Stimulated activated CD8-positive, alpha-beta memory T cell treated with anti-CD3 and anti-CD28 coated beads, Interleukin-12 subunit alpha, Interleukin-12 subunit beta, amount 100 ng/mL, for 4 hours (primary cell): Measurements from ENCODE around the gene BCL3.

Experiments used
- DNase-seq: peaks from one replicate; pipeline ENCODE4 v3.0.0-alpha.2; 2020; ENCODE audit warnings: low read depth

Gene BCL3

DNA sequence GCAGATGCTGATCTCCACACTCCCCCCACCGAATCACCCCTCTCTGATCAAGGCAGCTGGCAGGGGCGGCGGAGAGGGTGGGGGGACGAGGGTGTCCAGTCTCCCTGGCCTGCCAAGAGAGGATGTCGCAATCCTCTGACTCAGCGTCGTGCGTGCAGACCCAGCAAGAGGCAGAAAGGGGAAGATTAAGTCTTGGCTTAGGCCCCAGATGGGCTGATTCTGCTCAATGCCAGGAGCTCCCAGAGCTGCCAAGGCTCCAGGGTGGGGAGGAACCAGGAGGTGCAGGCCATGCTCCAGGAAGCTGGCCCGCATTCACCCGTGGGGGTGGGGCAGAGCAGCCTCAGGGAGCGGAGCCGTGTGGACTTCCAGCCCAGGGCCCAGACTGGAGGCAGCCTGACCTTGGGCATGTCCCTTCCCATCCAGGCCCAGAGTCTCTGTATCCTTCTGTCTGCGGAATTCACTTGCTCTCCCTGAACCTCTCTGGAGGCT lies 6.6 kb upstream of the BCL3 start:
- no peak for DNase-seq

DNA sequence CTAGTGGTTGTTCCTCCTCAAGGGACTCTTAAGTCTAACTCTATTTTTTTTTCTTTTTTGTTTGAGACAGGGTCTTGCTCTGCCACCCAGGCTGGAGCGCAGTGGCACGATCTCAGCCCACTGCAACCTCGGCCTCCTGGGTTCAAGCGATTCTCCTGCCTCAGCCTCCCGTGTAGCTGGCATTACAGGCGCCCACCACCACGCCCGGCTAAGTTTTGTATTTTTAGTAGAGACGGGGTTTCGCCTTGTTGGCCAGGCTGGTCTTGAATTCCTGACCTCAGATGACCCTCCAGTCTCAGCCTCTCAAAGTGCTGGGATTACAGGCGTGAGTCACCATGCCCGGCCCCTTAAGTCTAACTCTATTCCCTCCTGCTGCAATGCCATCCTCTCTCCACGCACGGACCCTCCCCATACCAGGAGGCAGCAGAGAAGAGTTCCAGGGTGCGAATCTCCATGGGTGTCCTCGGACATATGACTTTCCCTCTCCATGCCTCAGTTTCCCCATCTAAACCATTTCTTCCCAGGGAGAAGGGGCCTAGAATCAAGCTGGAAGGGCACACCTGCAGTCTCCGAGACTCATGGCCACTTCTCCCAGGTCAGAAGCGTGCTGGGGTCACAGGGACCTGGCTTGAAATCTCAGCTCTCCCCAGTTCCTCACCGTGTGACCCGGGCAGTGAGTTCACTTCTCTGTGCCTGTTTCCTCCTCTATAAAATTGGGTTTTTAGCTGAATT lies 6.0 kb upstream of the BCL3 start:
- DNase-seq, result no peak

DNA sequence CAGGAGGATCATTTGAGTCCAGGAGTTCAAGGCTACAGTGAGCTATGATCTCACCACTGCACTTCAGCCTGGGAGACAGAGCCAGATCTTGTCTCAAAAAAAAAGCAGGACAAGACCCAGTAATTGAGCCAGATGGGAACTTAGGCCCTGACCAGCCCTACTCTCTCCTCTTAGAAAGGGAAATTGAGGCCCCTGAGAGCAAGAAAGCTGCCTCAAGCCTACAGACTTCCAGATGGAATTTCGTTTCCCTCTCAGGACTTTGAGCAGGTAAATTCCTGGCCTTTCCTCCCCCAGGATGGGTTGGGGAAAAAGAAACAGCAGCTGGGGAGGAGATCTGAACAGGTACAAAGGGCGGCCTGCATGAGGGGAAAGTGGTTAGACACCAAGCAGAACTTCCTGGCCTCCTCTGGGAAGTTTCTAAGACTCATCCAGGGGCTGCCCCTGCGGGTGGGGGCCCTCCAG lies 3.6 kb upstream of the BCL3 start:
- no peak for DNase-seq

DNA sequence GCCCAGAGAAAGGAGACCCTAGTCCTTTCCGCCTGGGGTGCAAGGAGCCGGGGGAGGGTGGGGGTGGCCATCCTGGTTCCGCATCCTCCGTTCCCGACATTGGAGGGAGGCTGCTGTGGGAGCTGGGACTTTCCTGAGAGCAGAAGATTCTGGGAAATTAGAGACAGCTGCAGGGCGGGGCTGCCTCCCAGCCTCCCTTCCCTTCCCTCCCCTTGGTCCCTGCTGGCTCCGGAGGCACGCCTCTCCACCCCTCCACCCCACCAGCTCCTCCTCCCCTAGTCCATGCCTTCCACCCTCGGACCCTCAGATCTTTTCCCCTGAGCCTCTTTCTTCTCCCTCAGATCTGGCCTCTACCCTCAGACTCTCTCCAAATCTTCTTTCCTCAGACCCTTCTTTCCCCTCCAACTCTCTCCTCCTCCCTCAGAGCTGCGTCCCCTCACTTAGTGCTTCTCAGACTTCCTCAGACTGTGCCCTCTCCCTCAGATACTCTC lies 3.1 kb upstream of the BCL3 start:
- DNase-seq, result no peak

DNA sequence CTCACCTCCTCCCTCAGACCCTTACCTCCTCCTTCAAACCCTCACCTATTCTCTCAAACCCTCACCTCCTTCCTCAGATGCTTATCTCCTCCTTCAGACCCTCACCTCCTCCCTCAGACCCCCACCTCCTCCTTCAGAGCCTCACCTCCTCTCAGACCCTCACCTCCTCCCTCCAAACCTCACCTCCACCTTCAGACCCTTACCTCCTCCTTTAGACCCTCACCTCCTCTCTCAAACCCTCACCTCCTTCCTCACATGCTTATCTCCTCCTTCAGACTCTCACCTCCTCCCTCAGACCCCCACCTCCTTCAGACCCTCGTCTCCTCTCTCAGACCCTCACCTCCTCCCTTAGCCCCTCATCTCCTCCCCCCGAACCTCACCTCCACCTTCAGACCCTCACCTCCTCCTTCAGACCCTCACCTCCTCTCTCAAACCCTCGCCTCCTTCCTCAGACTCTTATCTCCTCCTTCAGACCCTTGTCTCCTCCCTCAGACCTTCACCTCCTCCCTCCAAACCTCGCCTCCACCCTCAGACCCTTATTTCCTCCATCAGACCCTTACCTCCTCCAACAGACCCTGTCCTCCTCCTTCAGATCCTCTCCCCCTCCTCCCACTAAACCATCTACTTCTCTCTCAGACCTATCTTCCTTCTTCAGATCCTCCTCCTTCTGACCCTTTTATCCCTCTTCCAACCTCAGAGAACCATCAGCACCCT lies 2.5 kb upstream of the BCL3 start:
- DNase-seq, result no peak

DNA sequence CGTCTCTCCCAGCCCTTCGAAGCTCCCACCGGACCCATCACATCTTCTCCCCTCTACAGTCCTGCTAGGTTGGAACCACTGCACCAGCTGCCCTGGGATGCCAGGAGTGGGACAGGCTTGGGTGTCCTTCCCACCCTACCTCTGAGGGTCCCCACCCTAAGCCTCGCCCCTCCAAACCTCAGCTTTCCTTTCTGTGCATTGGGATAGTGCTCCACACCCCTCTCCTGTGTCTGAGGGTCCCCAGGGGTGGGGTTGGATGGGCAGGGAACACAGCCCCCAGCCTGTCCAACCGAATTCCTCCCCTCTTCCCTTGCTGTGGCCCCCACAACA lies 1.9 kb upstream of the BCL3 start:
- DNase-seq, result no peak

DNA sequence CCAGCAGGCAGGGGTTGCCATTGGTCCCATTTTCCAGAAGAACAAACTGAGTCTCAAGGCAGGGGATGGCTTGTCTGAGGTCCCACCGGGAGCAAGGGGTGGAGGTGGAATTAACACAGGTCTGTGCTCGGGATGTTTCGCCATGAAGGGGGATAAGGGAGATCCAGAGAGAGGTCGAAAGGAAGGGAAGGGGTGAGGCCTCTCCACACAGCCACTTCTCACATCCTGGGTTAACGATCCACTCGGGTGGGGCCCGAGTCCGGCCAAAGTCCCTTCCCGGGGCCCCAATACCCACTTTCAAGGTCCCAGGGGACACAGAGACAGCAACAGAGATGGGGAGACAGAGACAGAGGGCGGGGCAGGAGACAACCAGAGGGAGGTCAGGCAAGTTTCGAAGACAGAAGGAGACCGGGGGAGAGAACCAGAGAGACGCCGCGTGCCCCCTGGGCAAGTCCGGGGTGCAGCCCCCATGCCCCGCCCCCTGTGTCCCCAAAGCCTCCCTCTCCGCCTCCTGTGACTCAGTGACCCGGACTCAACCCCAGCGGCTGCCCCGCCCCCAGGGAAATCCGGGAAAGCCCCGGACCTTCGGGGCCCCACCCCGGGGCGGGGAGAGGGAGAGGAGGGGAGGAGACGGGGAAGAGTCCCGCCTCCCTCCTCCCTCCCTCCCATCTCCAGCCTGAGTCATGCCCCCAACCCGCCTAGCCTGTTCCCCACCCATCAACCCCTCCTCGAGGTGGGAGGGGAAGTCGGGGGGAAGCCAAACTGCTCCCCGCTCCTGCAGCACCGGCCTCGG lies 1.4 kb upstream of the BCL3 start:
- DNase-seq, result peak; percentile 92

DNA sequence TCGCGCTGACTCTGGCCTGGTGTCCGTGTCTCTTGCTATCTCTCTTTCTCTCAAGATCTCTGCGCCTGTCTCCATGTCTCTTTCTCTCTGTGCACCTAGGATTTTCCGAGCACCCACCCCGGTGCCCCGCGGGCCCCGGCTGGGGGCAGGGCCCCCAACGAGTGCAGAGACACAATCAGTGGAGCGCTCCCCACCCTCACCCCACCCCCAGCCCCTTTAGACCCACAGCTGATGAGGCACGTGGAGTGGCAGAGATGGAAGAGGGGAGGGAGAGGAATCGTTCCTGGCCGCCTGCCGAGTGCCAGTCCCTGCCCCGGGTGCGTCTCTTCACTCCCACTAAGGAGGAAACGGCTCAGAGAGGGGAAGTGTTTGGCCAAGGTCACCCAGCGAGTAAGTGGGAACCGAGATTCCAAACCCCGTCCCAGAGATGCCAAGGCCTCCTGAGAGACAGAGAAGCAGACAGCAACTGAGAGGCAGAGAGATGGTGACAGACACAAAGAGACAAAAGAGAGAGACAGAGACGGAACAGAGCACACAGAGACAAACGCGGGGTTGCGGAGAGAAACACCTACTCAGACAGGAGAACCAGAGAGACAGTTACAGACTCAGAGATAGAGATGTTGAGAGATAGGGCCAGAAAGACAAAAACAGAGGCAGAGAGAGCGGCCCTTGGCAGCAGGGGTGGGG lies 626 bp upstream of the BCL3 start:
- DNase-seq, result no peak

DNA sequence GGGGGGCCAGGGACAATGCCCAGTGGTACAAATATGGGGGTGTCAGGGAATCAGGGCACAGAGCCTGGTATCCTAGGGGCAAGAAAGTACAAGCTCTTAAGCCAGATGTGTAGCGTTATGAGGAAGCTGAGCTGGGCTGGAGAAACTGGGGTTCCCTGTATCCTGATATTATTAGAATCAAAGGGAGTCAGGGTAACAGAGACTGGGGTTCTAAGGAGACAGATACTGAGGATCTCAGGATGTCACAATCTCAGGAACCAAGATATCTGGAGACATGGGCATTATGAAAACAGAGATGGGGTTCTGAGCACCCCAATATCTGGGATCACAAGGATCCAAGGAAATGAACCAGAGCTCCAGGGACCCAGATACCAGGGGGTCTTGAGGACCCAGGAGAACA lies 784 bp downstream of the BCL3 start:
- DNase-seq, result no peak

DNA sequence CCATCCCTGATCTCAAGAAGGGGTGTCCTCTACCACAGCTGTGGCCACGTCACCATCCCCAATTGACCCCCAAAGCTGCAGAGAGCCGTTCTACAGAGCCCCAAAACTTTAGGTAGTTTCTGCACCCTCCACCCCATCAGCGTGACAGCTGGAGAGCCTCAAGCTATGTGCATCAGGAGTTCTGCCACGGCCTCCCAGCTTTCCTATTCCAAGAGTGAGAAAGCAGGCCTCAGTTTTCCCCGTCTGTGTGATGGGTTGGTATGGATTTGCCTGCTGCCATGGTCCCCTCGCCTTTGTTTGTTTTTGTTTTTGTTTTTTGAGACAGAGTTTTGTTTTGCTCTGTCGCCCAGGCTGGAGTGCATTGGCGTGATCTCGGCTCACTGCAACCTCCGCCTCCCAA lies 1.5 kb downstream of the BCL3 start:
- no peak for DNase-seq

DNA sequence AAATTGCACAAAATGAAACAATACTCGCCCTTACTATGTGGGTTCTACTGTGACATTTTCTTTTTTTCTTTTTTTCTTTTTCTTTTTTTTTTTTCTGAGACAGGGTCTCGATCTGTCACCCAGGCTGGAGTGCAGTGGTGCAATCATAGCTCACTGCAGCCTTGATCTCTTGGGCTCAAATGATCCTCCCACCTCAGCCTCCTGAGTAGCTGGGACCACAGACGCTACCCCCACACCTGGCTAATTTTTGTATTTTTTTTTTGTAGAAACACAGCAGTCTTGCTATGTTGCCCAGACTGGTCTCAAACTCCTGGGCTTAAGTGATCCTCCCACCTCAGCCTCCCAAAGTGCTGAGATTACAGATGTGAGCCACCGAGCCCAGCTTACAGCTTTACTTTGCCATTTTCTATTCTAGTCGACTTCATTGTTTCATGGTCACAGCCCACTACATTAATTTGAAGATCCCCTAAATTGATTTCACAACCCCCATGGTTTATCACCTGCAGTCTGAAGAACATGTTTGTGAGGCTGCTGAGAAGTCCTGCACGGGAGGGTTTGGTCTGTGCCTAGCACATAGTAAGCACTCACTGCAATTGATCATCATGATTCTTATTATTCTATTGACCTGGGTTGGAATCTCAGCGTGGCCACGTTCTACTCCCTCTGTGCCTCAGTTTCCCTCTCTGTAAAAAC lies 3.8 kb downstream of the BCL3 start:
- DNase-seq, result no peak

DNA sequence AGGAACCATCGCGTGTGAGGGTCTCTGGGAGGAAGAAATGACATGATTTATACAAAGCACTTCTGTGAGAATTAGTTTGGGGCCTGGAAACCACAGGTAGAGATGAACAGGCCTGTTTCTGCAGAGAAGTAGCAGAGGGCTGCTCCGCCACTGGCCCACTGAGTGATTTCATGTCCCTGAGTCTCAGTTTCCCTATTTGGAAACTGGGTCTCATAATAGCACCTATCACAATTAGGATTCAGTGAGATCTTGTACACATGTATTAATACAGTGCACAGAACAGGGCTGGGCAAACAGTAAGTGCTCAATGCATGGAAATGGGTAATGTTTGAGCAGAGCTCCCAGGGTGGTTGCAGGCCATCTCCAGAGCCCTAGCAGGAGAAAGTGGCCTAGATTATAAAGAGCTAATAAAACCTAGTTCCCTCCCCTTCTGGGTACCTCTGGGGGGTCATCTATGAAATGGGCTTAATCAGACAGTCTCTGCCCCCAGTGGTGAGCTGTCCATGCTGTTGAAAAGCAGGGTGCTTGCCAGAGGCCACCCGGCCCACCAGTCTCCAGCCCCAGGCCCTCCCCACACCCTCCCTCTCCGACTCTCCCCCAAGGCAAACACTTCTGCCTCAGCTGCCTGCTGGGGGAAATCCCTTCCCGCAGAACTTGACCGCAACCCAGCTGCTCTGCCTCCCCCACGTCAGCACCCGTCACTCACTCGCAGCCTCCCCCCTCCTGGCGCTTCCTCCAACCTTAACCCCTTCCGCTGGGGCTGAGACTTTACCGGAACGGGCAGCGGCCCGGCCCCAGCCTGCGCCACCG lies 4.5 kb downstream of the BCL3 start:
- peak; percentile 92 for DNase-seq

DNA sequence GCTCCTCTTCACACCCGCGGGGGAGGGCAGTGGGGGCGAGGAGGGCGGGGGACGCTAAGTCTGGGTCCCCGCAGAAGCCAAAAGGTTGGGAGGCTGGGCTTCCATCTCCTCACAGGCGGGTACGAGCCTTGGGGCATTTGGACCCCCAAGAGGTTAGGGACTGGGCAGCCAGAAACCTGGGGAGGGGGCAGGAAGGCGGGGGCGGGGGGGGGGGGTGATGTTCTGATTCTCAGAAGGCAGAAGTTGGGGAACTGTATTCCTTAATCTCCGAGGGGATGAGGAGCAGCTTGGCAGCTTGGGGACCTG lies 5.1 kb downstream of the BCL3 start:
- no peak for DNase-seq

DNA sequence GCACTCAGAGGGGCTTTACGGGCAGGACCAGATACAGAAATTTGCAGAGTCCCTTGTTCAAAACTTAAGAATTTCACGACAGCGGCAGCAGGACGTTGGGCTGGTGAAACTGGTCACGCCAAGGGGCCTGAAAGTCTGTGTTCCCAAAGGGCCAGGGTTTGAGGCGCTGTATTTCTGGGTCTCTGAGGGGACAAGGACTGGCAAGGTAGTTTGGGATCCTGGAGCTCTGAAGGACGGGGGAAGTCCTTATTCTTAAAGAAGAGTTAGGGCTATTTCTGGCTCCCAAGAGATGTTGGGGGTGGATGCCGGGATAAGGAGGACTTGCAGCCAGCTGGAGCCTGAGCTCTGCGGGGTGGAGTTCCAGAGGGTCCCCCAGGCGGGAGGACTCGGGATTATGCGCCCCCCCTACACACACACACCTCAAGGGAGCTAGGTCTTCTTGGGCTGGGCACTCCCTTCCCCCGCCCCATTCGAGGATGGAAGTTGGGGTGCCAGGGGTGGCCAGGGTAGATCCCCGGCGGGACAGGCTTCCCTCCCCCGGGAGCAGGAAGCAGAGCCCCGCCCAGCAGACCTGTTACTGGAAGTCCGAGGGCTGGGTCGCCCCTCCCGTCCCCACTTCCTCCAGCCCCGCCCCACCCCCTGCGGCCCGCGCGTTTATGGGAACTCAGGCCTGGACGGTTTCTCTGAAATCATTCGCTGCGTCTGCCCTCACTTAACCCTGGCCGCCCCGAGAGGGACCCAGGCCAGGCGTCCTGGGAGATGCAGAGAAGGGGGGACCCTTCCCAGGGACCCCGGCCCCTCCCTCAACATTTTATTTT lies 5.6 kb downstream of the BCL3 start:
- DNase-seq, result peak; percentile 59

DNA sequence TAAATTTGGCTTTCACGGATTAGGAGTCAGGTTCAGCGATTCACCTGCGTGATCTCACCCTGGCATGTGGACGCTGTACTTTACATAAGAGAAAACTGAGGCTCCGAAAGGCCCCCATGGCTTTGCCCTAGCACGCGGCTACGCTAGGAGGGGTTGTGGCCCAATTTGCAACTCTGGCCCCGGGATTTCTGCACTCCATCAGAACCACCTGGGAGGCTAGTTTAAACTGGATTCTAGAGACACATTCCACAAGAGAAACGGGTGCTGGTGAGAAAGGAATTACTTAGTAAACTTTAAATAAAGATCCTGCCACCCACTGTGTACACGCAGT lies 6.2 kb downstream of the BCL3 start:
- no peak for DNase-seq

DNA sequence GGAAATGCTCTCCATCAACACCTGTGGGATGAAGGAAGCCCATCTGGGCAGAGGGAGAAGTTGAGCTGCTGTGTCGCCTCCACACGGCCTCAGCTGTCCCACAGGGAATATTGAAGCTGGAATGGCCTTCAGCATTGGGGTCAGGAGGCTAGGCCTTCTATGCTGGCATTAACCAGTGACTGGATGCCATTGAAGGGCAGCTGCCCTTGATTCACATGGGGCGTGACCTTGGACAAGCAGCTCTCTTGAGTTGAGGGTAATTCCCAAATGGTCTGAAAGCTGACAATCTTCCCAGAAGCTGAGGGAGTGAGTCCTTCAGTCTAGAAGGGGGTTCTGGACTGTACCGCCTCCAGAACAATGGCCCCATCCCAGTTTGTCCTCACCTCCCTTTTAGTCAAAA lies 6.7 kb downstream of the BCL3 start:
- DNase-seq, result no peak

DNA sequence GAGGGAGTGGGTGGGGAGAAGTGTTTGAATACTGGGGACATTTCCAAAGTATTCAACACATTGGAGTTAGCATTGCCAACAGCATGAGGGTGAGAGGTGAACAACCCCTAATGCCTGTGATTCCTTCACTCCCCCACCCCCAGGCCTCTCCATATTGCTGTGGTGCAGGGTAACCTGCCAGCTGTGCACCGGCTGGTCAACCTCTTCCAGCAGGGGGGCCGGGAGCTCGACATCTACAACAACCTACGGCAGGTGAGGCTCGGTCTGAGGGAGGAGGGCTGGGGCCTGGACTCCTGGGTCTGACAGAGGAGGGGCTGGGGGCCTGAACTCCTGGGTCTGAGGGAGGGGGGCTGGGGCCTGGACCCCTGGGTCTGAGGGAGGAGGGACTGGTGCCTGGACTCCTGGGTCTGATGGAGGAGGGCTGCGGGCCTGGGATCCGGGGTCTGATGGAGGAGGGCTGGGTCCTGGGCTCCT lies 7.6 kb downstream of the BCL3 start:
- DNase-seq, result no peak

DNA sequence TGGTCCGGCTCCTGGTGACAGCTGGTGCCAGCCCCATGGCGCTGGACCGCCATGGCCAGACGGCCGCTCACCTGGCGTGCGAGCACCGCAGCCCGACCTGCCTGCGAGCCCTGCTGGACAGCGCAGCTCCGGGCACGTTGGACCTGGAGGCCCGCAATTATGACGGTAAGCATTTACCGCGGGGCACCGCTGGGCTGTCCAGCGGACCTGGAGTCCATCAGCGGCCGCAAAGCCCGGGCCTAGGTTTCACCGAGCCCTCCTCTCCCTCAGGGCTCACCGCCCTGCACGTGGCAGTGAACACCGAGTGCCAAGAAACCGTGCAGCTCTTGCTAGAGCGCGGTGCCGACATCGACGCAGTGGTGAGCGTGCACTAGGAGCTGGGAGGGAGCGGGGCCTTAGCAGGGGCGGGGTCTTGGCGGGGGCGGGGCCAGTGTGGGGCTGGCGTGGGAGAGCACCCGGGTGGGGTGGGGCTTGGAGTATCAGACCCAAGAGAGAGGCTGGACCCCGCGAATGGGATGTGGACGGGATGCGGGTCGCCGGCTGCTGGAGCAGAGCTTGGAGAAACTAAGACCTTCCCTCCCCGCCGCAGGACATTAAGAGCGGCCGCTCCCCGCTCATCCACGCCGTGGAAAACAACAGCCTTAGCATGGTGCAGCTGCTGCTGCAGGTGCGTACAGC lies 8.7 kb downstream of the BCL3 start:
- no peak for DNase-seq

DNA sequence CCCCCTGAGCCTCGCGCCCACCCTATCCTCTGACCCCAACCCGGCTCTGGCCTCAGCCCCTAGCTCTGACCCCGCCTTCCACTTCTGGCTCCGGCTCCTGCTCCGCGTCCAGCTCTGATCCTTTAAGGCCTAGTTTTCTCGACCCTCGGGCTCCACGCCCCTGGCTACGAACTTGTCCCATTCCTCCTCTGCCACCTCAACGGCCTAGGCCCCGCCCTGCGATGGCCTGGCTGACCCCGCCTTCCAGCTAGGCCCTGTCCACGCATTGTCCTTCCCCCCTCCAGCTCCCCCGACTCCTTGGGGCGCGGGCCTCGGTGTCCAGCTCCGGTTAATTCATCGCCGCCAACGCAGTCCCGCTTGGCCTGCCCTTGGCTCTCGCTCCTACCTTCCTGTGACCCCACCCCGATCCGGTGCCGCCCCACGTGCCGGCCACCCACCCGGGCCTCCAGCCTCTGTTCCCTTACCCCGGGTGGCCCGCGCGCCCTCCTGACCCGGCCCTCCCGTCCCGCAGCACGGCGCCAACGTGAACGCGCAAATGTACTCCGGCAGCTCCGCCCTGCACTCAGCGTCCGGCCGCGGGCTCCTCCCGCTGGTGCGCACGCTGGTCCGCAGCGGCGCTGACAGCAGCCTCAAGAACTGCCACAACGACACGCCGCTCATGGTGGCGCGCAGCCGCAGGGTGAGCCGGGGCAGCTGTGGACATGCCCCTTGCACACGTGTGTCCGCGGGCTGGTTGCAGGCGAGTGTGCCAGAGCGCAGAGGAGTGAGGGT lies 9.4 kb downstream of the BCL3 start:
- DNase-seq, result no peak
